NB4 (cell line): ENCODE measurements around the gene RNF220.

Experiments
- MAX ChIP-seq: IDR thresholded peaks from 2 replicates; pipeline ENCODE4 v1.6.1; 2011; ENCODE audit warnings: low read depth, low read length
- MYC ChIP-seq: IDR thresholded peaks from 2 replicates; pipeline ENCODE4 v1.6.1; 2011; ENCODE audit warnings: low read depth, low read length
- POLR2A ChIP-seq: IDR thresholded peaks from 2 replicates; pipeline ENCODE4 v1.6.1; 2011; ENCODE audit warnings: mild to moderate bottlenecking; ENCODE audit not compliant: insufficient read length; ENCODE audit errors: extremely low read depth
- TF ChIP-seq, protein P1 (sequence below): IDR thresholded peaks from one replicate; pipeline ENCODE4 v1.5.1; 2012; ENCODE audit warnings: low read depth, low read length

- TF ChIP-seq, protein P1, sequence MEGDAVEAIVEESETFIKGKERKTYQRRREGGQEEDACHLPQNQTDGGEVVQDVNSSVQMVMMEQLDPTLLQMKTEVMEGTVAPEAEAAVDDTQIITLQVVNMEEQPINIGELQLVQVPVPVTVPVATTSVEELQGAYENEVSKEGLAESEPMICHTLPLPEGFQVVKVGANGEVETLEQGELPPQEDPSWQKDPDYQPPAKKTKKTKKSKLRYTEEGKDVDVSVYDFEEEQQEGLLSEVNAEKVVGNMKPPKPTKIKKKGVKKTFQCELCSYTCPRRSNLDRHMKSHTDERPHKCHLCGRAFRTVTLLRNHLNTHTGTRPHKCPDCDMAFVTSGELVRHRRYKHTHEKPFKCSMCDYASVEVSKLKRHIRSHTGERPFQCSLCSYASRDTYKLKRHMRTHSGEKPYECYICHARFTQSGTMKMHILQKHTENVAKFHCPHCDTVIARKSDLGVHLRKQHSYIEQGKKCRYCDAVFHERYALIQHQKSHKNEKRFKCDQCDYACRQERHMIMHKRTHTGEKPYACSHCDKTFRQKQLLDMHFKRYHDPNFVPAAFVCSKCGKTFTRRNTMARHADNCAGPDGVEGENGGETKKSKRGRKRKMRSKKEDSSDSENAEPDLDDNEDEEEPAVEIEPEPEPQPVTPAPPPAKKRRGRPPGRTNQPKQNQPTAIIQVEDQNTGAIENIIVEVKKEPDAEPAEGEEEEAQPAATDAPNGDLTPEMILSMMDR: no peak
- no peak for TF ChIP-seq POLR2A
- TF ChIP-seq MYC: no peak
- TF ChIP-seq MAX: no peak
Measured at GRCh38 chr1:44648529-44649250, 243.6 kb downstream of the RNF220 start.
